Motor neuron (in vitro differentiated cells): ENCODE measurements around the gene CRYBG1. TPM values are rescaled to one million over a fixed set of nuclear protein-coding genes. Genes with fewer than 3 reads are reported as not detected.
"Not testable (repeated sequence)": the region's sequence is repeated elsewhere in the genome, so short reads cannot be mapped to it uniquely, and the experiment has no call there.

Source experiments
- ATAC-seq, 8 experiments: fragments of 200-7000 bp; cut with Tn5 transposase; replicated peaks in 6 of 8; 2 replicates each; pipeline ENCODE4 v1.8.0; 2021; ENCODE audit warnings: mild to moderate bottlenecking in 8 of 8, moderate library complexity in 8 of 8
- H3K27ac ChIP-seq, 2 donors: fragments of 250-450 bp; sonication (Bioruptor Pico); 2 replicates each; pipeline ENCODE4 v1.9.0; 2021; ENCODE audit warnings: antibody characterized with exemption in 2 of 2, mild to moderate bottlenecking in 2 of 2, moderate library complexity in 1 of 2
- H3K4me1 ChIP-seq, 2 donors: fragments of 250-450 bp; sonication (Bioruptor Pico); replicated peaks in 1 of 2; 2 replicates each; pipeline ENCODE4 v1.6.1; 2021; ENCODE audit warnings: antibody characterized with exemption in 2 of 2, mild to moderate bottlenecking in 2 of 2, moderate library complexity in 1 of 2
- H3K4me3 ChIP-seq, 5 donors: fragments of 250-450 bp; sonication (Bioruptor Pico); 2 replicates each; pipeline ENCODE4 v1.9.0; 2021; ENCODE audit warnings: antibody characterized with exemption in 5 of 5, mild to moderate bottlenecking in 5 of 5, moderate library complexity in 4 of 5
- WGBS, 10 experiments: fragments of 450-650 bp; shearing (Covaris generic); methylation state at CpG; one replicate each; pipeline ENCODE4 v1.0.0; 2022; 5-methylcytosine and 5-hydroxymethylcytosine counted together
- in situ Hi-C, 9 experiments: fragments of 400-800 bp; cut with MboI; loops; one replicate each; pipeline ENCODE4 v1.15.0; 2021; ENCODE audit warnings: low sequenced_read_pairs in 9 of 9, low pct_unique_long_range_greater_than_20kb in 2 of 9; ENCODE audit not compliant: unreplicated experiment in 9 of 9
- total RNA-seq, 8 experiments: library from RNA; unstranded; fragments of 300-600 nt; gene quantifications; 2 replicates each; pipeline versions ENCODE4 v1.2.3 to v1.2.4, GENCODE V29; 2022

CRYBG1 gene
- total RNA-seq, 8 experiments from 2014 or later, result 0.42 to 11.6 (median 0.67) TPM

DNA sequence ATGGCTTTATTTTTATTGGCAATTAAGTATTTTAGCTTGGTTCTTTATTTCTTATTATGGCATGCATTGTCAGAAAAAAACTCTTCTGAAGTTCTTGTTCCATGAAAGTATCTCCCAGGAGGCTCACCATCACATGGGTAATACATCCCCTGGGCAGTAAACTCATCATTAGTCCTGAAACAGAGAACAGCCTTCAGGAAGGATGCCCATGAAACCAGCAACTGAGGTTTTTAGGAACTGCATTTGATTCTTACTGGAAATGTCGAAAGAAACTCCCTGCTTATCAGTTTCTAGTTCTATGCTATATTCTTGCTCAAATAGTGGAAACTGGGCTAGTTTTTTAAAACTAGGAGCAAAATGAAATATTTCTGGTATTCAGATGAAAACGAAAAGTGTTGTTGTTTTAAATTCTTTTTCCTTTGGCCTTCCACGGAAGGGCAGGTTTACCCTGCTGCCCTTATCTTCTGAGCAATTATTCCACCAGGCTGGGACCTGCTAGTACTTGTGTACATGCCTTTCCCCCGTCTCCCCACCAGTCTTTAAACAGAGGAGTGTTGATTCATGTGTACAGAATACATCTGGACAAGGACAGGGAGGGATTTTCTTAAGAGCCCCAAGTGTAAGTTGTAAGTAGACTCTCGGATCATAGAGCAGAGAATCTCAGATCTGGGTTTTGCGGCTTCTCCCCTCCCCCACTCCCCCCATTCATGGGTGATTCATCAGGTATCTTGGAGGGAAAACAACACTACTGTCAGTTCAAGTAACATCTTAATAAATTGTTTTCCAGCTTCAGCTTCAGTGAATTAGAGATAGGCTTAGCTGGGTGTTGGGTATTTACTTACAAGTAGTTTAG is 187.3 kb downstream of the CRYBG1 start:
- 58 to 100% (median 66%) methylated on average over 1 to 6 of the region's 6 CpGs; no CpG with 5 or more reads in 1 of the 10 experiments for WGBS, 10 experiments
- in situ Hi-C loops, result no loop called here
- H3K4me3 ChIP-seq, result no peak overlapping the region
- no peaks in the 10 kb centered on the region for H3K4me1 ChIP-seq
- H3K27ac ChIP-seq, result no peak overlapping the region
- peak in 1 of 8 experiments; percentile 24 for ATAC-seq

DNA sequence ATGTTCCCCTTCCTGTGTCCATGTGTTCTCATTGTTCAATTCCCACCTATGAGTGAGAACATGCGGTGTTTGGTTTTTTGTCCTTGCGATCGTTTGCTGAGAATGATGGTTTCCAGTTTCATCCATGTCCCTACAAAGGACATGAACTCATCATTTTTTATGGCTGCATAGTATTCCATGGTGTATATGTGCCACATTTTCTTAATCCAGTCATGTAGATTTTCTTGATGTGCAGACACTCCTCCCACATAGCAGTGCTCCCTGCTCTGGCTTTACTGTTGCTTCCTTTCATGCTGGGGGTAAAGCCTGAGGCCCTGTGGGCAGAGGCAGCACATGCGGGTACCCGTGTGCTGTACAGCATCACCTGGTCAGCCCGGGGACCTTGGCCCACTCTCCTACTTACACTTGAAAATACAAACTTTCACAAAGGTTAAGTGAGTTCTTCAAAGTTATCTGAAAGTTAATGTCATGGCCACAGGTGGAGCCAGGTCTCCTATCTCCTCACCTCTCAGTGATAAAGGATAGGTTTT is 188.5 kb downstream of the CRYBG1 start:
- 40 to 100% (median 97%) methylated on average over 1 to 3 of the region's 6 CpGs; no CpG with 5 or more reads in 4 of the 10 experiments for WGBS, 10 experiments
- H3K4me1 ChIP-seq, in situ Hi-C loops, ATAC-seq, H3K27ac ChIP-seq, H3K4me3 ChIP-seq: not testable (repeated sequence)

DNA sequence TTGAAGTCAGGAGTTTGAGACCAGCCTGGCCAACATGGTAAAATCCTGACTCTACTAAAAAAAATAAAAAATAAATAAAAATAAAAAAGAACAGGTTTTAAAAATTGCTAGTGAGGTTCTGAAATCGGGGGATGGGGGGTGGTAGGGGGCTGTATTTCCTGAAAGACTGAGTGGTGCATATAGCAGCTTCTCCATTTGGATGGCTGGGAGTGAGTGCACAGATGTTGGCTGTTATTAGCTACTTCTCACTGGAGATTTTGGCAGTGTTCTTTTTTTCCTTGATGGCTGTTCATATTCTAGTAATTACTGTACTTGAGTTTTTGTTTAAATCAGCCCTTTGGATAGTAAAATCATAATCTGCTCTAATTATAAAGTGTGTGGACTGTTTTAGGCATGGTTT is 189.0 kb downstream of the CRYBG1 start:
- H3K27ac ChIP-seq, result no peak overlapping the region
- H3K4me3 ChIP-seq, result no peak overlapping the region
- in situ Hi-C loops, result no loop called here
- no peaks in the 10 kb centered on the region for H3K4me1 ChIP-seq
- WGBS, 10 experiments, result 57 to 100% (median 100%) methylated on average over 1 of the region's 1 CpG; no CpG with 5 or more reads in 4 of the 10 experiments
- ATAC-seq, result no peak

DNA sequence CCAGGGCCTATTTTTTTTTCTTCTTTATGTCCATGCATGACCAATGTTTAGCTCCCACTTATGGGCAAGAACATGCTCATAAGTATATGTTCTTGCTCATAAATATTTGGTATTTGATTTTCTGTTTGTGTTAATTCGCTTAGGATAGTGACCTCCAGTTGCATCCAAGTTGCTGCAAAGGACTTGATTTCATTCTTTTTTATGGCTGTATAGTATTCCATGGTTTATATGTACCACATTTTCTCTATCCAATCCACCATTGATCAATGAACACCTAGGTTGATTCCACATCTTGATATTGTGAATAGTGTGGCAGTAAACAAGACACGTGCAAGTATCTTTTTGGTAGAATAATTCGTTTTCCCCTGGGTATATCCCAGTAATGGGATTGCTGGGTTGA is 190.6 kb downstream of the CRYBG1 start:
- ATAC-seq, result no peak
- in situ Hi-C loops, result loop anchor here in 4 of 9 experiments (25.0 kb wide), 2 partner anchors 114 to 214 kb away; partner anchors contain the start of gene ATG5 (in 3 of the 4)
- H3K4me3 ChIP-seq, result no peak overlapping the region
- no peaks in the 10 kb centered on the region for H3K4me1 ChIP-seq
- WGBS, 10 experiments, result 63 to 100% (median 92%) methylated on average over 1 to 3 of the region's 3 CpGs; no CpG with 5 or more reads in 2 of the 10 experiments
- no peak overlapping the region for H3K27ac ChIP-seq

DNA sequence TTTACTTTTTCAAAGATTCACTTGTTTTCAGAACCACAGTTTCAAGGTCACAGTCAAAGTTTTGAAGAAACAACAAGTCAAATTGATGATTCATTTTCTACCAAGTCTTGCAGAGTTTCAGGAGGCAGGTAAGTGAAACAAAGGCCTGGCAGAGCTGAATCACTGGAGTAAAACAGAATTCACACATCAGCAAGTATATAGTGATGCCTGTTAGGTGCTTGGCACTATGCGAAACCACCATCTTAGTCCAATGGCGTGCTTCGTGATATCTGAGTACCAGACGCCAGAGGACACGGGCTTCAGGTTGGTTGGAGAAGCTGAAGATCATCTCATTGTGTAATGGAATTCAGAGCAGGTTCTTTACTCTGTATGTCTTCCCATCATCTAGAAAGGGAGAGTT is 192.9 kb downstream of the CRYBG1 start:
- no peak for ATAC-seq
- WGBS, 10 experiments, result 92 to 100% (median 100%) methylated on average over 1 to 5 of the region's 5 CpGs; no CpG with 5 or more reads in 3 of the 10 experiments
- no peaks in the 10 kb centered on the region for H3K4me1 ChIP-seq
- no peak overlapping the region for H3K27ac ChIP-seq
- in situ Hi-C loops, result loop anchor here in 4 of 9 experiments (25.0 kb wide), 2 partner anchors 116 to 216 kb away; partner anchors contain the start of gene ATG5 (in 3 of the 4)
- H3K4me3 ChIP-seq, result no peak overlapping the region

DNA sequence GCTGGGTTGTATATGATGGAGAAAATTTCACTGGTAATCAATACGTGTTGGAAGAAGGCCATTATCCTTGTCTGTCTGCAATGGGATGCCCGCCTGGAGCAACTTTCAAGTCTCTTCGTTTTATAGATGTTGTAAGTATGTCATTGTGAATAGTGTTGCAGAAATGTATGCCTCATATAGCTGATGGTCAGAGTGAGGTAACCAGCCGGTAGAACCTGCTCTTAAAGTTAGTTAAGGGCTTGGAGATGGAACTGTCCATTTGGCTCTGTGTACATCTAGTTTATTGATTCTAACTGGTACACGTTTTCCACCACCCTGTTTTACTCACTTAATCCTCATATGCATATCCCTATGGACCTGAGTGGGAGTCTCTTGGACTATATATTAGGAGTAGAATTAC is 195.2 kb downstream of the CRYBG1 start:
- Histone ChIP-seq H3K27ac (no peak overlapping the region), H3K4me3 (no peak overlapping the region), H3K4me1 (no peaks in the 10 kb centered on the region)
- WGBS, 10 experiments, result 50 to 100% (median 77%) methylated on average over 1 to 5 of the region's 5 CpGs; no CpG with 5 or more reads in 1 of the 10 experiments
- in situ Hi-C loops, result loop anchor here in 4 of 9 experiments (25.0 kb wide), 2 partner anchors 118 to 218 kb away; partner anchors contain the start of gene ATG5 (in 3 of the 4)
- ATAC-seq, result no peak

DNA sequence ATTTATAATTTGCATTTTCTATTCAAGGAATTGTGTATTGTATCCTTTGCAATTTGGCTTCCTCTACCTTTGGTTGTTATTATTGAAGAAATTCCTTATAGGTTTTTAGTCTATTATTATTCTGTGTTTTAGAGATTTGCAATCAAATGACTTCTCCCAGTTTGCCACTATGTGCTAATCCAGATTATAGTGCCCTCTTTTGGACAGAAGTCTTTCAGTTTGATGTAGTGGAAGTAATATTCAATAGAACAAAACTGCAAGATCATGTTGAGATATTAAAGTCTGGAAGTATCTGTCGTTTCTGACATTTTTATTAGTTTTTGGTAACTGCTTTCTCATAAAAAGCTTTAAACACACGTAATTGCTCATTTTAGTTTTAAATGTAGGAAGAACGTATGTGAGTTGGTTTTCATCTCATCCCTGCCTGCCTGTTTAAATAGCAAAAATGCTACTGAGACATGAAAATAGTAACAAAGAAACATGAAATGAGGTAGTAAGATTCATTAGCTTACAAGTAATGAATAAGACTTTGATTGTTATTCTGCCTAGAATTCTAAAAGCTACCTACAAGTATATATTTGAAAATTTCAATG is 195.9 kb downstream of the CRYBG1 start:
- WGBS, 10 experiments, result 50 to 100% (median 68%) methylated on average over 1 to 3 of the region's 3 CpGs; no CpG with 5 or more reads in 1 of the 10 experiments
- in situ Hi-C loops, result loop anchor here in 4 of 9 experiments (25.0 kb wide), 2 partner anchors 119 to 219 kb away; partner anchors contain the start of gene ATG5 (in 3 of the 4)
- Histone ChIP-seq H3K27ac (no peak overlapping the region), H3K4me1 (no peaks in the 10 kb centered on the region), H3K4me3 (no peak overlapping the region)
- ATAC-seq, result peak in 1 of 8 experiments; percentile 34

DNA sequence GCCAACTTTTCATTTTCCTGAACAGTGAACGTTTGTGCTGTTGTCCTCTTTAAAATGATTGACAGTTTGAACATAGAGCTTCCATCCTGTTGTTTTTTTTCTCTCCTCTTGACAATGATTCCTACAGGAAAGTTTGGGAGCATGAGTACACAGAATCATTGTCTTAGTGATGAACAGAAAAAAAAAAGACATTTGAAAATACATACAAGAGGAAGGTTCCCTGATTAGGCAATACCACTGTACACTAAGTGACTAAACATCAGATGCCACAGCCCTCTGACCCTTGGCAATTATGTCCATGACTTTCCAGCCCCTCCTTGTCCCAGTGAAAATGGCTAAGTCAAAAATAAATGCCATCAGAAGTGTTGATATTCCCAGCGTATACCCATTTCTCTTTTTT is 197.3 kb downstream of the CRYBG1 start:
- no peak overlapping the region for H3K27ac ChIP-seq
- 0 to 100% (median 77%) methylated on average over 1 to 2 of the region's 2 CpGs; no CpG with 5 or more reads in 1 of the 10 experiments for WGBS, 10 experiments
- in situ Hi-C loops, result loop anchor here in 4 of 9 experiments (25.0 kb wide), 2 partner anchors 121 to 221 kb away; partner anchors contain the start of gene ATG5 (in 3 of the 4)
- H3K4me3 ChIP-seq, result no peak overlapping the region
- ATAC-seq, result no peak
- H3K4me1 ChIP-seq, result no peaks in the 10 kb centered on the region

DNA sequence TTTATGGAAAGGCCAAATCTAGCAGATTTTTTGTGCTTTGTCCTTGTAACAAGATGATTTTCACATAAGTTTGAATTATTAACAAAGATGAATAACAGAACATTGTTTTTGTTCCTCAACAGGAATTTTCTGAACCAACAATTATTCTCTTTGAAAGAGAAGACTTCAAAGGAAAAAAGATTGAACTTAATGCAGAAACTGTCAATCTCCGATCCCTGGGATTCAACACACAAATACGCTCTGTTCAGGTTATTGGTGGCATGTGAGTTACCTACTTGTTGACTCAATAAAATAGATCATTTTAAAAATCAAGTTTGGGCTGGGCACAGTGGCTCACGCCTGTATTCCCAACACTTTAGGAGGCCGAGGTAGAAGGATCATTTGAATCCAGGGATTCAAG is 197.8 kb downstream of the CRYBG1 start:
- no peak for ATAC-seq
- no peak overlapping the region for H3K27ac ChIP-seq
- in situ Hi-C loops, result loop anchor here in 4 of 9 experiments (25.0 kb wide), 2 partner anchors 121 to 221 kb away; partner anchors contain the start of gene ATG5 (in 3 of the 4)
- no peaks in the 10 kb centered on the region for H3K4me1 ChIP-seq
- no peak overlapping the region for H3K4me3 ChIP-seq
- WGBS, 10 experiments, result 60 to 100% (median 97%) methylated on average over 1 to 4 of the region's 4 CpGs; no CpG with 5 or more reads in 3 of the 10 experiments

DNA sequence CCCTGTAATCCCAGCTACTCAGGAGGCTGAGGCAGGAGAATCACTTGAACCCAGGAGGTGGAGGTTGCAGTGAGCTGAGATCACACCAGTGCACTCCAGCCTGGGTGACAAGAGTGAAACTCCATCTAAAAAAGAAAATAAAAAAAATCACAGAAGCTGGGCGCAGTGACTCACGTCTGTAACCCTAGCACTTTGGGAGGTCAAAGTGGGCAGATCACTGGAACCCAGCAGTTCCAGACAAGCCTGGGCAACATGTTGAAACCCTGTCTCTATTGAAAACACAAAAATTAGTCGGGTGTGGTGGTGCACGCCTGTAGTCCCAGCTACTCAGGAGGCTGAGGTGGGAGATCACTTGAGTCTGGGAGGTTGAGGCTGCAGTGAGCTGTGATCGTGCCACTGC is 199.1 kb downstream of the CRYBG1 start:
- not testable (repeated sequence) for H3K4me3 ChIP-seq, ATAC-seq, H3K27ac ChIP-seq, H3K4me1 ChIP-seq
- in situ Hi-C loops, result loop anchor here in 4 of 9 experiments (10.0 to 25.0 kb wide), 4 partner anchors 105 to 222 kb away; partner anchors contain the start of gene ATG5 (in 3 of the 4)
- WGBS, 10 experiments, result 82 to 100% (median 87%) methylated on average over 1 to 3 of the region's 5 CpGs; no CpG with 5 or more reads in 2 of the 10 experiments

DNA sequence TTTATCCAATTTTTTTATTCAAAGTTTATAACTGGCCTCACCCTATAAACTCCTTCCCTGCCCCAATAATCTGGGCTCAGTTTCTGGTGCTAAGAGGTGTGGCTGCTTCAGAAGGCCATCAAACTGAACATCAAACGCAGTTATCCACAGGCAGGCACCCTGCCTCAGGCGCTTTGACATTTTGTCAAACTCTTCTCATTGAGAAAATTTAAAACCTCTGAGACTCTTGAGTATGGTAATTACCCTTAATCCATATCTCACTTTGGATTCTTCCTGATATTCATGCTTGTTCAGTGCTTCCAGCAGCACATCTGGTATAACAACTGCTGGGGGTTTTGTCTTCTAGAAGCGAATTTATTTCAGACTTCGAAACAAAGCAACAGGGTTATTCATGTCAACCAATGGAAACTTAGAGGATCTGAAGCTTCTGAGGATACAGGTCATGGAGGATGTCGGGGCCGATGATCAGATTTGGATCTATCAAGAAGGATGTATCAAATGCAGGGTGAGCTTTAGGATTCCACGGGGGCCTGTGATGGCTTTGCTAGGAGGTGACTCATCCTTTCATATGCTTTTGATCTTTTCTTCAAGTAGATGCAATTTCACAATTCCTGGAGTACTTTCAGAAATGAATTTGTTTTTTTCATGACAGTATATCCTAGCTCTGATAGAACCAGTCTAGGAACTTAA is 200.6 kb downstream of the CRYBG1 start:
- Histone ChIP-seq H3K4me3 (no peak overlapping the region), H3K4me1 (no peaks in the 10 kb centered on the region), H3K27ac (no peak overlapping the region)
- peak in 3 of 8 experiments; percentile 36 to 81 (median 63) for ATAC-seq
- 25 to 89% (median 64%) methylated on average over 2 to 7 of the region's 7 CpGs; no CpG with 5 or more reads in 2 of the 10 experiments for WGBS, 10 experiments
- in situ Hi-C loops, result loop anchor here in 4 of 9 experiments (10.0 to 25.0 kb wide), 4 partner anchors 106 to 224 kb away; partner anchors contain the start of gene ATG5 (in 3 of the 4)
